NT2/D1 (cell line): ENCODE data around the gene ZNF205.

Source experiments
- YY1 ChIP-seq: IDR thresholded peaks from 2 replicates; pipeline ENCODE4 v1.6.1; 2011; ENCODE audit not compliant: insufficient read length, insufficient read depth
- ZNF274 ChIP-seq: IDR thresholded peaks from 2 replicates; pipeline ENCODE4 v1.6.1; 2011; ENCODE audit warnings: mild to moderate bottlenecking, low read depth, low read length

- TF ChIP-seq YY1 (no peak), ZNF274 (no peak)
Observed at GRCh38 chr16:3070608-3071111, 41.7 kb upstream of the ZNF205 start.
